HG02840 (cell line): ENCODE results near the gene HTR2B.
"Not testable (repeated sequence)": the region's sequence is repeated elsewhere in the genome, so short reads cannot be mapped to it uniquely, and the experiment has no call there.

ENCODE experiments used
- ATAC-seq: cut with Tn5 transposase; IDR thresholded peaks from one replicate; pipeline ENCODE4 v1.9.1; 2021; ENCODE audit warnings: mild to moderate bottlenecking, moderate library complexity, moderate number of reproducible peaks; ENCODE audit not compliant: unreplicated experiment, low FRiP score

The HTR2B gene

DNA sequence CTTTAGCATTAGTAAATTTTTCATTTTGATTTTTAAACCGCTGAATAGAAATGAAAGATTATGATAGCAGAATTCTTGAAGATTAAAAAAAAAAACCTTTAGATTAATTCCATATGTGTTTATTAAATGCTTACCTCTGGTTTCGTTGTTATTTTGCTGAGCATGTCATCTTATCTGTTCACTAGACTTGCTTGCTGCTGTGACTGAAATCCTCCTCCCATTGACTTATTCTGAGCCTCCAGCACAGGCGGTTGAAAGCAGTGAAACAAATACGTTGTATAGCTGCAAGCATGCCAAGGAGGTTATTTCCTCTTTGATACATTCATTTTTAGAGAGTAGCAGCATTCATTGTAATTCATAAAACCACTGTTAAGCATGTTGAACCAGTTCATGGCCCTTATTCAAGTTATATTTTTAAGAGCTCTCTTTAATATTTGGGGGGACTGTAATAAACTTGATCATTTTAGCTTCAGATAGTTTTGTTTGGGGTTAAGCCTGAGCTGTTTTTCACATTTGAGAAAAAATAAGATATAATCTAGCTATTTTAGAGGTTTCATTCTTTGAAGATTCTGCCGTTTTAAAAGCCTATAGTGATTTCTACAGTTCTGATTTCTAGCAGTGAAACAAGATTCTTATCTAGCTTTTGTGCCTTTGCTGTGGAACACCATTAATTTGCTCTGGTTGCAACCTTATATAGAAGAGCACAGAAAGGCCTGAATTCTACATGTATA lies at the start of gene HTR2B:
TSS of gene HTR2B (minus strand) at position 205 of the 731 bp plus-strand sequence. CDS start 1,278 bp downstream, outside the sequence.
- no peak for ATAC-seq

DNA sequence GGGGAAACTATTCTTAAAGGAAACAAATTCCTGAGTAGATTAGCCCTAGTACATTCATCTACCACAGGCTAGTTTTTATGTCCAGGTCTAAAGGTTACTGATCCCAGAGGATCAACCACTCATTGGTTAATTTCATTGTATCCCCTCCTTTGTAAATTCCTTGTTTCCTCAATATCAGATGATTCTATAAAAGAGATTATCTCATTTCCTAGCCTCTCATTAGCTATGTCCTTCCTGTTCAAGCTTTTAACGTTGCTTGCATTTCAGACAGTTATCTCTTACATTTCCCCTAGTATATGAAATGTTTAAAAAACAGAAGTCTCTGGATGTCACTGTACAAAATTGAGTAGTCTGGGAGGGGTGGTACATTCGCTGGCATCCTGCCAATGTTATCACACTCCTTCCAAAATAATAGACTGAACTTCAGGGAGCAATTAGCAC lies 49.4 kb upstream of the HTR2B start:
- no peak for ATAC-seq

DNA sequence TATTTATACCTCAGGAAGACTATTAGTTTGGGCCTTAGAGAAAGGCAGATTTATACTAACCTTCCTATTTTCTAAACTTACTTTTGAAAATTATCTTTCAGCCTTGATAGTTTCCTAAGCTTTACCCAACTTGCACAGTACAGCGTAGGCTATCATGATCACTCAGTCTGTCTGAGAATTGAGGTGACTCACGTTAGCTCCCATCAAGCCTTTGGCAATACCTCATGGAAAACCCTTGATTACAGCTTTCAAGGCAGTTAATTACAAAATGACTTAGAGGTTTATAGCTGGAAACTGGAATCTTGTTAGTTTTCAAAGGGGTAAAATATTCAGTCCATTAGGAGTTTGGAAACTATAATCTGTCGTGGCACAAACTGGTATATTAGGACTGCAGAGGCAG lies 47.2 kb upstream of the HTR2B start:
- no peak for ATAC-seq

DNA sequence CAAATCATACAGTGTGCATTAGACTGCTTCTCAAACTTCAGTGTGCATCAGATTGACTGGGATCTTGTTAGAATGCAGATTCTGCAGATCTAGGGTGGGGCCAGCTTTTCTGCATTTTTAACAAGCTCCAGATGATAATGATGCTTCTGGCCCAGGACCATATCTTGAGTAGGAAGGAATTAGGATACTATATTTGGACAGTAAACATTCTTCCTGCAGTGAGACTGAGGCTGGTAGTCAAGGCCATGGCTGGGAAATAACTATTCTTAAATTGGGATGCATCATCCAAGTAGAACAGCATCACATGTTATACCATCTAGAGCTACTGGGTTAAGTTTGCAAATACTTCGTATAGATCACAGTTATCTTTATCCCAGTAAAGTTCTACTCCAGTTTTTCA lies 45.2 kb upstream of the HTR2B start:
- no peak for ATAC-seq

DNA sequence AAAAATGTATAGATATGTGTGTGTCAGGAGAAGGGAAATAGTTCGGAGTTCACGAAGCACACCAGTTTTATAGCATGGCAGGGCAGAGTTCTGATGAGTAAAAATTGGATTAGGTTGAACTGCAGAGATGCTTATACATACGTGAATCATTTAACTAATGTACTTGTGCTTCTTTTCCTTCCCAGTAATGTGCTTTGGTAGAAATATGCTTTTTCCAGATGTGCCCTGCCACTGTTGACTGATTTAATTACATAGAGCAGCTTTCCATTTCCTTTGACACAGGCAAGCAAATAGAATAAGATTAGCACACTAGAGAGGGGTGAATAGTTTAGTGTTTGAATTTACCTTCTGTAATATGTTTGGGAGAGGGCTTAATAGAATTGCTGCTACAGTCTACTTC lies 44.6 kb upstream of the HTR2B start:
- no peak for ATAC-seq

DNA sequence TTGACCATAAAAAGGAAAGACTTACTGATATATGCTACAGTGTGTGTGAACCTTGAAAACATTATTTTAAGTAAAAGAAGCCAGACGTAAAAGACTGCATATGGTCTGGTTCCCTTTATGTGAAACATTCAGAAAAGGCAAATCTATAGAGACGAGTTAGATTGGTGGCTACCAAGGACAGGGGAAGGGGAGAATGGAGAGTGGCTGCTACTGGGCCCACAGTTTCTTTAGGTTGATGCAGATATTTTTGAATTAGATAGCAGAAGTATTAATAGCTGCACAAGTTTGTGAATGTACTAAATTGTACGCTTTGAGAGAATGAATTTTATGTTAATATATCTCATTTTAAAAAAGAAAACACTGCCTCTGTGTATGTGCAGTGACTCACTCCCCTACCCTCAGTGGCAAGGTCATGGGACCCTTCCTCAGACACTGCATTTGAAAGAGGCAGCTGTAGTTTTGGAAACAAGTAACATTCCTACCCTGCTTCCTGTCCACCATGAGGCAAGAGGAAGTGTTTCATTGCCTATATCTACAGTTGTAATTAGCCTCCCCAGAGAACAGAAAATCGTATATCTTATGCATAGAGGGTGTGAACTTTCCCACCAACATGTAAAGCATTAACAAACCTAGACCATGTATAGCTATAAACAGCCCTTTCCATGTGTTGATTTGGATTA lies 43.8 kb upstream of the HTR2B start:
- ATAC-seq, result no peak

DNA sequence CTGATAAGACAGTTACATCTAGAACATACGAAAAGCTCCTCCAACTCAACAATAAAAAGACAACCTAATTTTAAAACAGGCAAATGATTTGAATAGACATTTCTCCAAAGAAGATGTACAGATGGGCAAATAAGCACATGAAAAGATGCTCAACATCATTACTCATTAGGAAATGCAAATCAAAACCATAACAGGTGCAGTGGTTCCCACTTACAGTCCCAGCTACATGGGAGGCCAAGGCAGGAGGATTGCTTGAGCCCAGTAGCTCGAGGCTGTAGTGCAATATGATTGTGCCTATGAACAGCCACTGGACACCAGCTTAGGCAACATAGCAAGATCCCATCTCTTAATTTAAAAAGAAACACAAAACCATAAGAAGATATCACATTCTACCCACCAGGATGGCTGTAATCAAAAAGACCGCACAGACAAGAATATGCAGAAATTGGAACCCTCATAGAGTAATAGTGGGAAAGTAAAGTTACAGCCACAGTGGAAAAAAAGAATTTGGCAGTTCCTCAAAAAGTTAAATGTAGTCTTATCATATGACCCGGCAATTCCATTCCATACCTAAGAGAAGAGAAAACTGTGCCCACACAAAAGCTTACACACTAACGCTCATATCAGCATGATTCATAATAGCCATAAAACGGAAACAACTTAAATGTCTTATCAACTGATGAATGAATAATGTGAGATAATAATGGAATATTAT lies 43.1 kb upstream of the HTR2B start:
- ATAC-seq, result no peak

DNA sequence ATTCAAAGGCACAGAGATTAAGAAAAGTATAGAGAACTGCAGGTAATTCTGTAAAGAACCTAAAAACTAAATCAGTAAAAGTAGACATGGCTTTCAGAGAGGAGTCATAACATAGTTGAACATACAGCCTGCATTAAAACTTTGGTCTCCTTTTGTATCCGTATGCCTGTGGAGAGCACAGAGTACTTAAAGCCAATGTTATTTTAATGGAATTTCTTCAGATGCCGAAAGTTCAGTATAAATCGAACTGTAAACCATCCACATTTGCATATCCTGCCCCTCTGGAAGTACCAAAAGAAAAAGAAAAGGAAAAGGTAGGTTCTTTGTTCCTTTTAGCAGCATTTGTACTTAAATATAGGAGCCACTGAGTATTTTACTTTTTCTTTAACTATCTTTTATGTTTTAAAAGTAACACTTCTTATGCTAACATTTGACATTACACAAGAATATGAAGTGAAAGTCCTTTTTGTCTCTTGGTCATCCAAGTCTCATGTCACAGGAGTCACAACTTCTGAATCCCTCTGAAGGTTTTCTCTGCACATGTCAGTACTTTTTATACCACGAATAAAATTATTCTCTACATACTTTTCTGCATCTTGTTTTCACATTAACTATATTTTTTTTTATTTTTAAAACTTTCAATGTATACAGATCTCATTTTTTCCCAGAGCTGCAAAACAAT lies 38.7 kb upstream of the HTR2B start:
- ATAC-seq, result no peak

DNA sequence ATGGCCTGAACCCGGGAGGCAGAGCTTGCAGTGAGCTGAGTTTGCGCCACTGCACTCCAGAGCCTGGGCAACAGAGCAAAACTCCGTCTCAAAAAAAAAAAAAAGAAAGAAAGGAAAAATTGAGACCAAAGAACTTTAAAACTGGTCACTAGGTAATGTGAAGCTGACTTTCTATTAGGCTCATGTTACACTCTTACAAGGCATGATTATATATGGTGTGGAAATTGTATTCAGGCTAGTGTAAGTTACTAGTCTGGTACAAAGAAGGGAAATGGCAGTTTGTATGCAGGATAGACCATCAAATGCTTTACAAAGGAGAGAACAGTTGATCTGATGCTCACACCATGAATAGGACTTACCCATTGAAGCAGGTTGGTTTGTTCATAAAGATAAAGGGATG lies 38.2 kb upstream of the HTR2B start:
- no peak for ATAC-seq

DNA sequence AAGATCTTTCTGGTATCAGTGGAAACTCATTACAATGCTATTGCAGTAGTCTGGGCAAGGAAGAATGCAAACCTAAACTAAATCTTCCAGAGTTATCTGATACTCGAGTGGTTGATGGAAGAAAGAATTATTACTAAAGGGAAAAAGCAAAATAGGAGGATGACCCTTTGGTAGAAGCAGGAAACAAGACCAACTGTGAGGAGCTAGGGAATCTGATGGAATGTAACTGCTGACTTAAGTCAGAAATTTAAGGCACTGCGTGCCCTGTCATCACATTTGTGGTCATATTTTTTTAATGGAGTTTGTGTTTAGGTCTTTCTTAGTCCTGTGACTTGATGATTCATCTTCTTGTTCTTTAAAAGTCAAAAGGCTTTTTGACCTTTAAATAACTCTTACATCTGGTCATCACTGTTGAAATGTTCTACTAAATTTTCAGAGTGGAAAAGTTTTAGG lies 37.1 kb upstream of the HTR2B start:
- ATAC-seq, result no peak

DNA sequence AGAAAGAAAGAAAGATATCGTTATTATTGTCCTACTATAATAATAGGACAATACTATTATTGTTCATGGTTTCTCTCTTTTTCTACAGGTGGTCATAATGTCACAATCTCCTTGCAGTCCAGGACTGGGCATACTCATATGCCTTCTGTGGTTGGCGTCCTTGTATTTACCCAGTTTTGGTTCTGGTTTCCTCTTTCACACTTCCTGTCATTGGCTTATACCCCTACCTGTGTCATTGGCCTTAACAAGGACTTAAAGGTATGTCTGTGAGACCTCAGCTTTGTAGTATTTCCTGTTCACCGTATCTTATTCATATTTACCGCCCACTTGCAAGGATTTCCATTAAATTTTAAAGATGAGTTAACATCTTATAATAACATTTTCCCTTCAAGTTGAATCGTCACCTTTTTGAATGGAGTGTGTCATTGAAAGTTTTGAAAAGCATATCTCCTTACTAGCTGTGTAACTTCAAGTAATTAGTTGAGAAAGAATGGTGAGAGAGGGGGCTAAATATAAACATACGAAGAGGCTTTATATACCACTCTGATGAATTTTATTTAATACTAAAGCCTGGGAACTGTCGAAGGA lies 36.5 kb upstream of the HTR2B start:
- ATAC-seq, result no peak

DNA sequence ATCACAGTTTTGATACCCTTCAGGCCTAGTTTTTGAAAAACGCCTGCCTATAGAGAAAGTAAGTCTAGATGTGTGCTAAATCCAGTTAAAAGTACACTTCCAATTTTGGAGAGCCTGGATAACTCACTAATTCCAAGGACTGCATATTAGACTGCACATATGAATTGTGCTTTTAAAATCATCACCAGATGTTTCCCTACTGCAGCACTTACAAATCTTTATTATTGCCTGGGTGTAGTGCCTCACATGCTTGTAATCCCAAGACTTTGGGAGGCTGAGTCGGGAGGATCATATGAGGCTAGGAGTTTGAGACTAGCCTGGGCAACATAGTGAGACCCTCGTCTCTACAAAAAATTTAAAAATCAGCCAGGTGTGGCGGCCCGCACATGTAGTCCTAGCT lies 35.9 kb upstream of the HTR2B start:
- ATAC-seq, result no peak

DNA sequence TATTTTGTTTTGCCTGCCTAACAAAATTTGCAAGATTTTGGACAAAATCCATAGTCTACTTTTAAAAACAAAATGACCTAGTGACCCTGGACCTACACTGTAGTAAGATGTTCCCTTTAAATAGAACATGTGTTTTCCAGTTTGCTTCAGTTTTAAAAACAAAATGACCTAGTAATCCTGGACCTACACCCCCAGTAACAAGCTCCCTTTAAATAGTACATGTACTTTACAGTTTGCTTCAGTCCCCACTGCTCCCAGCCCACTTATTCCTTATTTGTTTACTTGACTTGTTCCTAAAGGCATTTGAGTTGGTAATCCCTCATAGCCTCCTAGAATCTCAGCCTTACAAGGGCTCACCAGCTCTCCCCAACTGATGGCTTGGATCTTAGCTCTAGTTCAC lies 34.5 kb upstream of the HTR2B start:
- ATAC-seq, result no peak

DNA sequence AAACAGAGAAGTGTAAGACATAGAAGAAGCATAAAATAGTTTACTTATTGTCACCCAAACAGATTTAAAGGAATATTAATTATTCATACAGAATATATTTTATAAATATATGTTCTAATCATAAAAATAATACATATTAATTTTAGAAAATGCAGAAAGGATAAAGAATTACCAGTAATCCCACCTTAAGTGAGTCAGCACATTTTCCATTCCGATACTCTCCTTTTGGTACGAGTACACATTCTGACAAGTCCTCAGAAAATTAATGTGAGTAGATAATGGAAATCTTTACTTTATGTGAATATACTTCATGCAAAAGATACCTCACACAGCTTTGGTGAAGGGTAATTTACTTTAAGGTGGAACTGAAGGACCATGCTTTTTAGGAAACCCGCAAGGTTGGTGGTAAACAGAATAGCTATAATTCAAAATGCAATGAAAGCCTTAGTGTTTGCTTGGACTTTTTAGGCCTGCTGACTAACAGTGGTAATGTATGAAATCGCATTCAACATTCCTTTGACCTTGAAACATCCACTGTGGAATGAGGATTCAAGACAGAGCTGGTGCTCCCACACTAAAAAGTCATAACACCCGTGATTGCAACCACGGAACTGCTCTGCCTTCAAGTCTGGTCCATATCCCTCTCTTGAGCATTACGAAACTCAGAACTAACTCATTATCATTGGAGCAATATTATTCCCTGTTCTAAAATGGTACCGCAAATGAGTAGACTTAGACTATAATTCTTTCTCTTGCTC lies 28.1 kb upstream of the HTR2B start:
- no peak for ATAC-seq

DNA sequence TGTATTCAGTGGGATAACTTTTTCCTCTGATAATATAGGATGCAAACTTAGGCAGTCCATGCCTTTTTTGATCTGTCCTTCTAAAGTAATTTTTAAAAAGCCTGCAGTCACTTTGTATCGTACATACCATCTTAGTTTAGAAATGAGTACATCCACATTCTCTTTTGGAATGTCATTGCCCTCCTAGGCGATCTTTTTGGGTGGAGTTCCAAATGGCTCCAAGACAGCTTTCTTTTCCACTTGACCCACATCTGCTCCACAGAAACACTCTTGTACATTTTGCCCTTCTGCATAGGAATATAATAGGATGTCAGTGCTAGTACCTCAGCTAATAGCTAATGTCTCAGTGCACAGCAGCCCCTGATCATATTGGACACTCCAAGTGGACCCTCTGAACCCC lies 21.8 kb upstream of the HTR2B start:
- no peak for ATAC-seq

DNA sequence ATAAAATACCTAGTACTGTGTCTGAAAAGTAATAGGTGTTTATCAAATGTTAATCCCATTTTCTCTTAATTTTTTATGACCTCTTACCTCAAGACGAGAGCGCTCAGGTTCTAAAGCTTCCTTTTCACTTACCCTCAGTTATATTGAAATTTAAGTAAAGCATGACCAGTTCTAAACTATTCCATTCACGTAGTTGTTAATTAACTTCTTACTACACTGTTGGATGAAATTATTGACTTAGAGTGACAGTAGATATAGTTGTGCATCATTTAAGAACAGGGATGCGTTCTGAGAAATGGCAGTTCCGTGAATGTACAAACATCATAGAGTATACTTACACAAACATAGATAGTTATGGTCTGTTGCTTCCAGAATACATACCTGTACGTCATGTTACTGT lies 20.1 kb upstream of the HTR2B start:
- no peak for ATAC-seq

DNA sequence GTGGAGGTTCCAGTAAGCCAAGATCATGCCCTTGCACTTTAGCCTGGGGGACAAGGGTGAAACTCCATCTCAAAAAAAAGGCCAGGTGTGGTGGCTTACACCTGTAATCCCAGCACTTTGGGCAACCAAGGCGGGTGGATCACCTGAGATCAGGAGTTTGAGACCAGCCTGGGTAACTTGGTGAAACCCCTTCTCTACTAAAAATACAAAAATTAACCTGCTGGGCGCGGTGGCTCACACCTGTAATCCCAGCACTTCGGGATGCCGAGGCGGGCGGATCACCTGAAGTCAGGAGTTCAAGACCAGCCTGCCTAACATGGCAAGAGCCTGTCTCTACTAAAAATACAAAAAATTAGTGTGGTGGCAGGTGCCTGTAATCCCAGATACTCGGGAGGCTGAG lies 16.0 kb upstream of the HTR2B start:
- ATAC-seq, result not testable (repeated sequence)

DNA sequence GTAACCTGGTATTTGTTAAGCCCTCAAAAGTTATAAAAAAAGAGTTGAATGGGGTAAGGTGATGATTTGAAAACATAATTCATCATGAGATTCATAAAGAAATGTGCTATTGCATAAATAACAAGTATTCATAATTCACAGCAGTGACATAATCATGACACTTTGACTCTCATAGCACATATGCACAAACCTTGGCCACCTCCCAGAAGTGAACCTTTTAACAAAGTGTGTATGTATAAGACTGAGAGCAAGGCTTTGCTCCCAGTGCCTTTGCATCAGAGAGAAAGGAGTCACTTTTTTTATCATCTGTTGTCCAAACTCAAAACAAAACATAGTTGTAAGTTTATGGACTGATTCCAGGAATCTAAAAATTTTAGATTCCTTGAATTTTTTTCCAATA lies 15.0 kb upstream of the HTR2B start:
- ATAC-seq, result no peak

DNA sequence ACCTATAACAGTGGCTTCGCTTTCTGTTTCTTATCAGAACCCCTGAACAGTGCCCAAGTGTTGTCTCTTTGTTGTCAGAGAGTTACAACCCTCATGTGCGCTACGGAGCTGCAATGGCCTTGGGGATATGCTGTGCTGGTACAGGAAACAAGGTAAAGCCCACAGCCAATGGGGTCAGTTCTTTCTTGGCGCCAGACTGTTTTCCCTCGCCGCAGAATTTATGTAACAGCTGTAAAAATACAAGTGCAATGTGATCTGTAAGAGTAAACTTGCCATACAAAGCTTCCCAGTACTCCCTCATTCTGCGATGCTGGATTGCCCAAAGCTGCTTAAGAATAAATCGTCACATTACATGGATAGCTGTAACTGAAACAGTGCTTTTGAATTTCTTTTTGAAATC lies 13.9 kb upstream of the HTR2B start:
- ATAC-seq, result no peak
